ENCODE measurements around the gene FAM110A.
"Not testable (repeated sequence)": the region's sequence is repeated elsewhere in the genome, so short reads cannot be mapped to it uniquely, and the experiment has no call there.

The FAM110A gene

GRCh38 chr20:833450-834150 lies at the start of gene FAM110A:
FAM110A (plus strand) TSS chr20:833715; CDS start chr20:844805, 11,090 bp downstream.
- DNase-seq, result peak; percentile 96 to 97 (median 96)

DNA sequence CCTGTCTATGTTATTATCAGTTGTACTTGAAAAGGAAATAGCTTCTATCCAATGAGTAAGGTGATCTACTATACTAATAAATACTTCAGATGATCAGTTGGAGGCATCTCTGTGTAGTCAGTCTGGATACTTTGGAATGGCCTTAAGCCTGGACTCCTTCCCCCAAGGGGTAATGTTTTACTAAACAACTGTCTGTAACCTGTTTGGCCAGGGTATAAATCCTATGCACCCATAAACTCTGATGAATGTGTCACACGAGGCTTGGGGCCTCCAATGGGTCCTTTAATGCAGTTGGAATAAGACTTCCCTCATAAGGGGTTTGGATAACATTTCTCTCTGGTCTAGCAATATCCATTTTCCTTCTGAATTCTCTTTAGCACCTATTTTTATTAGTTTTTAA lies 45.7 kb upstream of the FAM110A start:
- DNase-seq, result no peak

DNA sequence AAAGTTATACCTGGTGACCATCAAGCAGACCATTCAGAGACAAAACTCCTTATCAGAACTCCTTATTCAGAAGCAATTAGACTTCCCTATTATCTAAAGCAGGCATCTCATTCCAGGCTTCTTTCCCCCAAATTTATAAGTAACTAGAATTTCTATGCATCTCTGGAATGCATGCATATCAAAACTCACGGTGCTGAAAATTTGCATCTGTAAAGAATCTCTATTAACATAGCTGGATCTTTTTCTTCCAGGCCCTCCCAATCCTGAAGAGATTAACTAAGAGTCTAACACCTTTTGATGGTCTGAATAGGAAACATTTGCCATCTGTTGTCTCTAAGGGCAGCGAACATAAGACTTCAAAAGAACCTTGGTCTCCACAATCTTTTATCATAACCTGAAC lies 42.5 kb upstream of the FAM110A start:
- no peak for DNase-seq

DNA sequence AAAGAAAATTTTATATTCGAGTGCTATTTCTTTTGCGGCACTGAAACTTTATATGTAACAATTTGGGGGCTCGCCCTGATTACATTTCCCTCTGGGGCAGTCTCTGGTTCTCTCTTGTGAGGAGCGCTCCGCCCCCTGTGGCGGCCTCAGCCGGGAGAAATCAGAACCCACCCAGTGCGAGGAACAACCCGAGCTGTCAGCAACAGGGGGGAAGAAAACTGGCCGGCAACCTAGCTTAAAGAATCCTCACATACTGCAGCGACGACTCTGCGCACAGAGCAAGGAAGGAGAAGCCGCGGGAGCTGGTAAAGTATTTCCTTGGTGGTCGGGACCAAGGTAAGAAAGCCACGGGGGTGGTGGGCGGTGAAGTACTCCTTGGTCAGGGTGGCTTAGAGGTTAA lies 41.3 kb upstream of the FAM110A start:
- DNase-seq, result no peak

DNA sequence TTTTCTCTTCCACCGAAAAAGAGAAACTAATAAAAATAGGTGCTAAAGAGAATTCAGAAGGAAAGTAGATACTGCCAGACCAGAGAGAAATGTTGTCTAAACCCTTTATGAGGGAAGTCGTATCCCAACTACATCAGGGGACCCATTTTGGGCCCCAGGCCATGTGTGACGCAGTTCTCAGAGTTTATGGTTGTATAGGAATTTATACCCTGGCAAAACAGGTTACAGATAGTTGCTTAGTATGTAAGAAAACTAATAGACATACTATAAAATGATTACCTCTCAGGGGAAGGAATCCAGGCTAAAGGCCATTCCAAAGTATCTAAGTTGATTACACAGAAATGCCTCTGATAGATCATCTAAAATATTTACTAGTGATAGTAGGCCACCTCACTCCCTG lies 36.6 kb upstream of the FAM110A start:
- DNase-seq, result no peak

DNA sequence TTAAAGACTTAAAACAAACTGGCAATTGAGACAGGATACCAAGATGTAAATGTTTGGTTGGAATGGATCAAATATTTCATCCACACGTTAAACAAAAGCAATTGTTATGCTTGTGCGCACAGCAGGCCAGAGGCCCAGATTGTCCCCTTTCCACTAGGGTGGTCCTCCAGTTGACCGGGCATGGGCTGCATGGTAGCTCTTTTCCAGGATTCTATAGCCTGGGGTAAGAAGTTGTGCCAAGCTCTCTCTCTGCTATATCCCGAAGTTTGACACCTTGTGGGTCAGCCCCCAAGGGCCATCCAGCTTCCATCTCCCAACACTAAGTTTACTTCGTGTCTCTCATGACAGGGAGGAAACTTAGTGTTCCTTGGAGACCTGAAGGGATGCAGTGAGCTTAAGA lies 34.8 kb upstream of the FAM110A start:
- DNase-seq, result not testable (repeated sequence)

- DNase-seq, result not testable (repeated sequence)
These were observed 33.5 kb upstream of the FAM110A start for GRCh38 chr20:800026-800425.

GRCh38 chr20:801678-802077 lies 31.8 kb upstream of the FAM110A start:
- DNase-seq, result no peak

GRCh38 chr20:805713-806112 lies 27.8 kb upstream of the FAM110A start:
- peak in 1 of 3 experiments; percentile 11 for DNase-seq

- DNase-seq, result not testable (repeated sequence)
These were observed 21.6 kb upstream of the FAM110A start for GRCh38 chr20:811776-812434.

GRCh38 chr20:812435-812814 lies 21.1 kb upstream of the FAM110A start:
- DNase-seq, result not testable (repeated sequence)

- no peak for DNase-seq
These were observed 20.1 kb upstream of the FAM110A start for GRCh38 chr20:813390-813789.

DNA sequence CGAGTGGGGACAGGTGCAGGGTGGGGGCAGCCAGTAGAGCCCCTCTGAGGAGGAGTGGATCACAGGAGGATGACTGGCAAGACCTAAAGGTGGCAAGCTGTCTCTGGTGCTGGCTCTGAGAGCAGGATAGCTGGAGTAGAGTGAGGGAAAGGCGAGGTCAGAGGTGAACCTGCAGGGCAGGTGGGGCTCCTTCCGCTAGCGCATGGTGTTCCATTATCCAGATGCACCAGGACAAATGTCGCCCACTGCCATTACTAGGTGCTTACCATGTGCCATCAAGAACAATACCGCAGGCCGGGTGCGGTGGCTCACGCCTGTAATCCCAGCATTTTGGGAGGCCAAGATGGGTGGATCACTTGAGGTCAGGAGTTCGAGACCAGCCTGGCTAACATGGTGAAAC lies 18.3 kb upstream of the FAM110A start:
- no peak for DNase-seq

DNA sequence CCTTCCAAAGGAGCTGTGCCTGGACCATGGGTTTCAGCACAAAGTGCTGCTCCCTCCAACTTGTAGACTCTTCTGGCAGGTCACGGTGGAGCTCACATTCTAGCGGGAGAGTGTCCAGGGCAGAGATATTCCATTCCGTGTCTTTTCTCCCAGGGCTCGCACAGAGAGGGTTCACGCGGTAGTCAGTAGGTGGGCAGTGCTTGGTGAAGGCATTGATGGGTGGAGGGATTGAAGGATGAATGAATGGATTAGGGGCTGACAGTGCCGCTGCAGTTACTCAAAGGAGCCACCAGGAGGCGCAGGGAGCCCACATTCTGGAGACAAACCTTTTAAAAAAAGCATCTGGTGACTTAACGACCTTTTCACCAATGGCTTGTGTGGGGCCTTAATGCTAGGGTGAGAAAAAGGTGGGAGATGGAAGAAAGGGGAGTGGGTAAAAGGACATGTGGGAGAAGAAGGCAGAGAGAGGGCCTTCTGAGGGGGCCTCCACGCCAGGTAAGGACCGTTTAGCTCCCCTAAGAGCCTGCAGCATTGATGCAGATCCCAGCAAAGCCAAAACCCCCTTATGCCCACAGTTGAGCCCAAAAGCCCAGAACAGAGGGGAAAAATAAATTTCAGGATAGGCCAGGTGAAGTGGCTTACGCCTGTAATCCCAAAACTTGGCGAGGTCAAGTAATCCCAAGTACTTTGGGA lies 17.5 kb upstream of the FAM110A start:
- peak; percentile 60 to 86 (median 64) for DNase-seq

DNA sequence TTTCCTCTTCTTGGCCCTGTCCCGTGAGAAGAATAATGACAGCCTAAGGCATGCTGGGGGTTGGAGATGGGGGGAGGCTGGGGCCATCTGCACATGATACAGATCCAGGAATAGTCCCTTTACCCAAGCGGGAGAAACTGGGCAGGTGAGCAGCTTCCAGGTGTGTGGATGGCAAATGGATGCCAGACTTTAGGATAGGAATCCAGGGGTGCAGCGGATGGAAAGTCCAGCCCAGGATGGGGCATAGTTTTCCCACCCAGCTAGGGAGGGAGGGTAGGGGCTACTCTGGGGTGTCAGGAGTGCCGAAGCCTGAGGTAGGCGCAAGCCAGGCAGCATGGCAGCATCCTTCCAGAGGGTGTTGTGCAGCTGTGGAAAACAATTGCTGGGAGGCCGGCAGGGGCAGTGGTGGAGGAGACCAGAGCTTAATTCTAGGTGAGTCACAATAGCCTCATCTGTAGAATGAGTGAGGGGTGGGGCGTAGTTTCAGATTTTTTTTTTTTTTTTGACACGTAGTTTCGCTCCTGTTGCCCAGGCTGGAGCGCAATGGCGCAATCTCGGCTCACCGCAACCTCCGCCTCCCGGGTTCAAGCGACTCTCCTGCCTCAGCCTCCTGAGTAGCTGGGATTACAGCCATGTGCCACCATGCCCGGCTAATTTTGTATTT lies 15.4 kb upstream of the FAM110A start:
- DNase-seq, result peak in 1 of 3 experiments; percentile 13

- no peak for DNase-seq
These were observed 13.7 kb upstream of the FAM110A start for GRCh38 chr20:819680-820322.

DNA sequence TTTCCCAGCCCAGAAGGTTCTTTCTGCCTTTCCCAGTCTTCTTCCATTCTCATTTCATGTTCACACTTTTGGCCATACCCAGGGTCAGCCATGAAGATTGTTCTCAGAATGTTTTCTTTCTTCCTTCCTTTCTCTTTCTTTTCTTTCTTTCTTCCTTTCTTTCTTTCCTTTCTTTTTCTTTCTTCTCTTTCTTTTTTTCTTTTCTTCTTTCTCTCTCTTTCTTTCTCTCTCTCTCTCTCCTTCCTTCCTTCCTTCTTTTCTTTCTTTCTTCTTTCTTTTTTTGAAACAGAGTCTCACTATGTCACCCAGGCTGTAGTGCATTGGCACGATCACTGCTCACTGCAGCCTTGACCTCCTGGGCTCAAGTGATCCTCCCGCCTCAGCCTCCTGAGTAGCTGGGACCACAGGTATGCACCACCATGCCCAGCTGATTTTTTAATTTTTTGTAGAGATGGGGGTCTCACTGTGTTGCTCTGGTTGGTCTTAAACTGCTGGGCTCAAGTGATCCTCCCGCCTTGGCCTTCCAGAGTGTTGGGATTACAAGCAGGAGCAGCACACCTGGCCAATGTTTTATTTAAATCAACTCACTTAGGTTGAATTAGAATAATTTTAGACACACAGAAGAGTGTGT lies 13.1 kb upstream of the FAM110A start:
- DNase-seq, result no peak

DNA sequence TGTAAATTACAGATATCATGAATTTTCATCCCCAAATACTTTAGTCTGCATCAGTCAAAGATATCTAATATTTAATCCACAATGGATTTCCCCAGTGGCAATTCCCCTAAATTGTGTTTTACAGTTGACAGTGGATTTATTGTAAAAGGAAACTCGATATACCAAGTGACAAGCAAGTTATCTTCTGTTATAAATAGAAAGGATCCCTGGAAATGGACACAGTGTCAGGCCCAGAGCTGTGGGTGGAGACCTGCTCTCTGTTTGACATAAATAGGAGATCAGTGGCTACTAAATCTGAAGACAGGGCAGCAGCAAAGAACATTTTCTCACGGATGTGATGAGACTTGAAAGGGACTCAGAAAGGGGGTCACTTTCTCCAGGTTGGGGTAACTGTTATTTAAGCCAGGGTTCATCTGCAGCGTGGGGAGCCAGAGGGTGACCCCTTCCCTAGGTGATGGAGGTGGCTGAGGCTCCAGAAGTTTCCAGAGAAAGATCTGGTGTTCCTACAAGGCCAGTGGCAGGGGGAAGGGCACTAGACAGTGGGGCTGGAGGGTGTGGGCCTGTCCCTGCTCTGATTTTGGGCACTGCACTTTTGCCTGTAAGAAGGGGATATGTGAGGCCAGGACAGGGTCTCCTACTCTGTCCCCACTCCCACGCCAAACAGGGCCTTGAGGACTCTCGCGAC lies 12.3 kb upstream of the FAM110A start:
- no peak for DNase-seq

GRCh38 chr20:821731-822065 lies 11.8 kb upstream of the FAM110A start:
- no peak for DNase-seq

DNA sequence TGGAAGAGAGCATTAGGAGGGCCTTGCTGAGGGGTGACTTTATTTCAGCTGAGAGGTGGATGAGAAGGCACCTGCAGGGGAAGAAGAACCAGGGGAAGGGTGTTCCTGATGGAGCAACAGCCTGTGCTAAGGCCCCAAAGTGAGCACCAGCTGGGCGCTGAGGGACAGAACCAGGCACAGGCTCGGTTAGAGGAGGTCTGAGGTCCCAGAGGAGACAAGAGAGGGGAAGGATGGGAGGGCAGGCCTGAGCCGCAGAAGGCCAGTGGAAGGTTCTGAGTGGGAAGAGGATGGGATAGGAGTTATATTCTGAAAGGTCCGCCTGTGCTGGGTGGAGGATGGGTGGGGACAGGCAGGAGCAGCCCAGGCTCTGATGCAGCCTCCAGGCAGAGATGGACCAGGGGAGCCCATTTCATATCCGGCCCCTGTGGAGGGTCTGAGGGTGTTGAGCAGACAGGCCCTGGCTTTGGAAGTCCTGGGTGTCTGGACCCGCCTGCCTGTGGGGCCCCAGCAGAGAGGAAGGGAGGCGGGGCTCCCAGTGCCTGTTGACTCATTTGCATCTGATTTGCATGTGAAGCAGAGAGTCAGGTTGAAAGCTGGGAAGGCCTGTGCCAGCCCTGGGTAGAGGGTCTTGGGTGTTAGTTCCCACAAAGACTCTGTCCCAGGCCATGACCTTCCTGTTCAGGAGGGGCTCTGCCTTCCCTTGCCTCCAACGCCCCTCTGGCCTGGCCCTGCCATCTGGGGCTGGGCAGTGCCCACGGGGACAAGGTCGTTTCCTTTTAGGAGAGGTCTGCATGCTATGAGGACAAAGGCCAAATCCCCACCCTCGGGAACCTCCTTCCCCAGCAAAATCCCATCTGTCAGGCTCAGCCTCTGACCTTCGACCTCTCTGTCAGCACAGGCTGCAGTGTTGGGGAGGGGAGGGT lies 10.6 kb upstream of the FAM110A start:
- no peak for DNase-seq

- DNase-seq, result no peak
These were observed 10.0 kb upstream of the FAM110A start for GRCh38 chr20:823574-823902.

Measured in NCI-H1417 (cell line).